ENCODE results near the gene RSPO1. TPM values are rescaled to one million over a fixed set of nuclear protein-coding genes. Genes with fewer than 3 reads are reported as not detected.
A peak's percentile ranks its signal among the peaks of the same experiment; 100 is the strongest.
"Not testable (repeated sequence)": the region's sequence is repeated elsewhere in the genome, so short reads cannot be mapped to it uniquely, and the experiment has no call there.

Gene RSPO1, protein sequence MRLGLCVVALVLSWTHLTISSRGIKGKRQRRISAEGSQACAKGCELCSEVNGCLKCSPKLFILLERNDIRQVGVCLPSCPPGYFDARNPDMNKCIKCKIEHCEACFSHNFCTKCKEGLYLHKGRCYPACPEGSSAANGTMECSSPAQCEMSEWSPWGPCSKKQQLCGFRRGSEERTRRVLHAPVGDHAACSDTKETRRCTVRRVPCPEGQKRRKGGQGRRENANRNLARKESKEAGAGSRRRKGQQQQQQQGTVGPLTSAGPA
- total RNA-seq = 2.5 TPM

DNA sequence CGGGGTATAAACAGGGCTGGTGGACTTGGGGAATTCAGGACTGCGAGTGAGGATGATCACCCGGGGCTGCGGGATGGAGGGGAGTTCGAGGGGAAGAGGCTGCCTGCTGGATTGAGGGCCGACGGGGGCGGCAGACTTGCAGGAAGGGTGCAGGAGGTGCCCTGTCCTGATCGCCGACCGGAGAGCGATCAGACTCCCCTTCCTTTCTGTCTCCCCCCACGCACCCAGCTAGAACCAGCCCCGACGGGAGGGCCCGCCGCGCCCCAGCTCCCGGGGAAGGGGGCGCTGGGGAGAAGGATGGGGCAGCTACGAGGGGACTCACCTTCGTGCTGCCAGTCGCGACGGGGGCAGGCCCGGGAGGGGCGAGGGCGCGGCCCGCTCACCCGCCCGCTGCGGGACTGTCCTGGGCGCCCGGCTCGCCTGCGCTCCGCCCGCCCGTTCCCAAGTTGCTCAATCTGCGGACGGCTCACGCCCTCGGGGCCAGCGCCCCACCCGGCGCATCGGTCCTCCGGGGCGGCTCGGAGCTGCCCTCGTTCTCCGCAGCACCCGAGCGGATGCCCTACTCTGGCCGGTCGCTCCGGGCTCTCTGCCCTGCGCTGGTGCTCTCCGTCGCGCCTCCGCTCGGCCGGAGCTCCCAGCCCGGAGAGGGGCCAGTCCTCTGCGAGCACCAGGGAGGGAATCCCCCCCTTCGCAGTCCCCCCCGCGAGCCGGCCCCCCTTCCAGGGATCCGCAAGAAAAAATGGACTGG is at the start of gene RSPO1:
RSPO1 (minus strand) TSS at position 649 of the 748 bp plus-strand sequence. CDS start 5,231 bp downstream, outside the sequence.
- DNase-seq = peak; percentile 38

DNA sequence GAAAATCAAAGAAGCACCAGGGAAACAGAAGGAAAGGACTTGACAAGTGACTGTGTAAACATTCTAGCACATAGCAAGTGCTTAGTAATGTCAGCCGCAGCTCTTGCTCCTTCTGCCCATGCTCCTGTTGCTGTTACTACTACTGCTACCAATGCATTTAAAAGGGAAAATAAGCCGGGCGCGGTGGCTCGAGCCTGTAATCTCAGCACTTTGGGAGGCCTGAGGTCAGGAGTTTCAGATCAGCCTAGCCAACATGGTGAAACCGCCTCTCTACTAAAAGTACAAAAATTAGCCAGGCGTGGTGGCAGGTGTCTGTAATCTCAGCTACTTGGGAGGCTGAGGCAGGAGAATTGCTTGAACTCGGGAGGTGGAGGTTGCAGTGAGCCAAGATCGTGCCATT is 49.5 kb upstream of the RSPO1 start:
- DNase-seq = not testable (repeated sequence)

DNA sequence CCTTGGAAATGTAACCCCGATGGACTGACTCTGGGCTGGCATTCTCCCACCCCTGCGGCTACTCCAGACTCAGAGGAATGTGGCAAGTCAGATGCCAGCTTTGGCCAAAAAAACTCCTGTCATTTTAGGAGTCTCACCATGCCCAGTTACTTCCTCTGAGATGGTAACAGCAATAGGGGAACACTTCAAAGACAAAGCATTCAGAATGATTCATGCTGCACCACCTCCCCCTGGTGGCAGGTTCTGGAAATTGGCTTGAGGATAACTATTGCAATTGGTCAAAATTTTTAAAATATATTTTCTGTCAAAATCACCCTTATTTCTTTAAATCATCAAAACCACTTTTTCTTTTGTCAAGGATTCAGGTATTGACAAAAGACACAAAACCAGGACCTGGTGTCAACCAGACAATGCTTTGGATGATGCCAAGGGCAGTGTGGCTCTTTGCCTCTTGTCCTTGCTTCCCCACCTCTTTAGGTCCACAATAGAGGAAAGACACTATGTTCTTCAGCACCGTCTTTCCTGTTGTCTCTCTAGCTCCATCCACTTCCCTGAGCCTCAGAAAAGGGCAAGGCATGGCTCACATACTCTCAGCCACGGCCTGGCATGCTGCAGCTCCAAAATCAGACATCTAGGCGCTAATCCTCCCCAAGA is 47.8 kb upstream of the RSPO1 start:
- DNase-seq = peak; percentile 87

DNA sequence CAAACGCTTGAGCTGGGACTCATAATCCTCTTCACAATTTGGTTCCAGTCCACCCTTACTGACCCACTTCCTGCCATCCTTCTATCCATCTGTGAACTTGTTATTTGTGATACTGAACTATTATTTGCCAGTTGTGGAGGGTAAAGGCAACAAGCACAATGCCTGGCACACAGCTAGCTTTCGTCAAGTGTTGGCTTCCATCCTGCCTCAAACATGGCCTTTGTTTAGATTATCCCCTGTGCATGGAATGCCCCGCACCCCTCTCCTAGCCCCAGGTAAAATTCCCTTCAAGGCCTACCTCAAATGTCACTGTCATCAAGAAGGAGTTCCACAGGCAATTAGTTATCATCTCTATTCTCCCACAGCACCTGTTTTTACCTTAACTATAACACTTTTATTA is 46.2 kb upstream of the RSPO1 start:
- no peak for DNase-seq

DNA sequence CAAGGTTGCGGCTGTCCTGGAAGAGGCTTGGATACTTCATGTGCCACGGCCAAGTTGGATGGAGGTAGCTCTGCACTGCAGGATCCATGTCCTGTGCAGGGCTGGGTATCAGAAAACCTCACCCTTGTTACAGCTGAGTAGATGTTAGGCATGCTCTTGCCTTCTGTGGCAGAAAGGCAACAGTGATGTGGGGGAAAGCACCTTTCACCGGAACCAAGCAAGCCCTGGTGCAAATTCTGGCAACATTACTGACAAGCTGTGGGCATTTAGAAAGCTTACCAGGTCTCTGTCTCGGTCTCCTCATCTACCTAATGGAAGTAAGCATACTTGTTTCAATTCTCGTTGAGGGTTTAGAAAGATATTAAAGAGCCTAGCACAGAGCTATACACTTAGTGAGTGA is 43.1 kb upstream of the RSPO1 start:
- DNase-seq = no peak

DNA sequence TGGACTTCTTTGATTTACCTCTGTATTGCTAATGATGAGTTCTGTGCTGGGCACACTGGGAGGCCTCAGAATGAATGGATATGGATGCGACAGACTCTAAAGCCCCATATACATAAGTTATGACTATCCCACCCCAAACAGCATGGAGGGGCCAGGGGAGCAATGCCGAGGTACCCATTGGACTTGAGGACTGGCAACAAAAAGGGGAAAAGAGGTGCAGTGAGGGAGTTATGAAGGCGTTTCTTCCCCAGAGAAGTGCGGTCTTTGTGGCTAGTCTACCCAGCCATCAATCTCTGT is 42.4 kb upstream of the RSPO1 start:
- DNase-seq = no peak

DNA sequence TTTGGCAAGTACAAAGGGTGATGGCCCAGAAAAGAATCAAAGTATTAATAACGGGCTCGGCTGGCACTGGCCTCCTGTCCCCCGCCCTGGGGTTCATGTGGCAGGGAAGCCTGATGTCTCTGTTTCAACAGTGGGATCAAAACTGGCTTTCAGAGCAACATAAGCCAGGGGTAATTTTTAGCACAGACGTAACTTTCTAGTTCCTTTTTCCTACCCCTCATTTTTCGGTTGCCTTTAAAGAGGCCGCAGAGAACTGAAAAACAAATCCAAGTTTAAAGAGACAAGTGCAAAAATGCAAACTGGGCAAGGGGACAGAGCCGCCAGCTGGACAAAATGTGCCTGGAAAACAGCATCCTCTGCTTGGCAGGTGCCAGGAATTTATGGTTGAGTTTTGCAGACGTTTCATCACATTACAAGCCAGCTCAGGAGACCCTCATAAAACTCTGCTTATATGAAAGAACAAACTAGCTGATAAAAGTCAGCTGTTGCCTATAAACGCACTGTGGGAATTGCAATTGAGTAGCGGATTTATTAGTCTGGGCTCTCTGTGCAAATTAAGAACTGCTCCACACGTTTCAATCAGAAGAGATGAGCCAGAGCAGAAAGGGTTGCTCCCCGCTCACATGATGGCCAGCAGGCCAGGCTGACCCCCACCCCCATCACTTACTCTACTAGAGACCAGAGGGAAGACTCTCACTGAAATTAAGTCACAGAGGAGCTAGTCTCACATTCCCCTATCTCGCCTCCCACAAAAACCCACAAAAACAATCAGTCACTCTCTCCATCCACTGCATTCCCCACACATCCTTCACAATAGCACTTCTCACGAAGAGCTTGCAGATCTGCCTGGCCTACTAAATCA is 41.8 kb upstream of the RSPO1 start:
- peak; percentile 74 for DNase-seq

DNA sequence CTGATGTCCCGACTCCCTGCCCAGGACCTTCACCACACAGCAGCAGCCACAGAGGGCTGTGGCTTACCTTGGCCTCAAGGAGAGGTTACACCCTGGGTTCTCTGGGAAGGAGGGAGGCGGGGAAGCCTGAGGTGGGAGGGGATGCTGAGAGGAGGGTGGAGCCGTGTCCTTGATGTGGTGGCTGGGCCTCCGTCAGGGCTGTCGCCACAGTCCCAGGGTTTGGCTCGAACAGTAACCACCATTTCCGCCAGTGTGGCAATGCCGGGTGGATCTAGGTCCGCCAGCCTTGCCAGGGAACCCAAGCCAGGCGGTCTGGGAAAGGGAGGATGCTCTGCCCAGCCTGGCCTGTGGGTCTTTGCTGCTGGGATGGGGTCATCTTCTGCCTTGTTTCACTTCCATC is 39.2 kb upstream of the RSPO1 start:
- no peak for DNase-seq

DNA sequence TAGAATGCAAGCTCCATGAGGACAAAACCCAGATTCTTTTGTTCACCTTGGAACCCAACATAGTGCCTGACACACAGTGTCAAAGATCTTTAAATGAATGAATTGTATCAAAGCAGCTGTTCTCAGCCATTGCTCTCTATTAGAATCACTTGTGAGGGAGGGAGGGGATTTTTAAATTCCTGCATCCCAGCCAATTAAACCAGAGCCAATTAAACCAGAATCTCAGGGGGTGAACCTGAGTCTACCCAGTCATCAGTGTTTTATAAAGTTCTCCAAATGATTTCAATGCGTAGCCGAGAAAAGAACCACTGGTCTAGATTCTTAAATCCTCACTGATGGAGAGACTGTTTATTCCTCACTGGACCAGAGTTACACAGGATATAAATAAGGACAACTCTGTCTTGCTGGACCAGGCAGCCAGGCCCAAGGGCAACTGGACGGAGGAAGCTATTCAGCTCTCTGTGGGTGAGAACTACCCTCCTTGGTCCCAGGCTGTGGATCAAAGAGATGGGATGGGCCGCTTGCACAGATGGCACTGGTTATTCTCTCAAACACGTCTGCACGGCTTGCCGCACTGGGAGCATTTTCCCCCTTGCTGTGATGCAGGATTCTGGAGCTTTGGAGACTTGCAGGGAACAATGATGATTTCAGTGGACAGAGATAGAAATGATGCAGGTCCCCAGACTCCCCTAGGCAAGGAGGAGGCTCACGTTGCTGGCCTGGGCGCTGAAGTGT is 37.6 kb upstream of the RSPO1 start:
- no peak for DNase-seq

DNA sequence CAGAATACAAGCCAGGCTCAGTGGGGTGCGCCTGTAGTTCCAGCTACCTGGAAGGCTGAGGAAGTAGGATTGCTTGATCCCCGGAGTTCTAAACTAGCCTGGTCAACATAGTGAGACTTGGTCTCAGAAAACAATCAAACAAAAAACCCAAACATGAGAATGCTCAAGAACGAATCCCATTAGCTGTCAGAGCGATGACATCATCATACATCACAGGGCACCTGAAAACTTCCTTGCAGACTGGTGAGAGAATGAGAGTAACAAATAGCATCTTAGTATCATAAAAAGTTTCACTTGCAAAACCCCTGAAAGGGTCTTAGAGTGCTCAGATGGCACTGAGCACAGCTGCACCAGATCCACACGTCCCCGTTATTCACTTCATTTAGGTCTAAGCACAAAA is 36.6 kb upstream of the RSPO1 start:
- DNase-seq = no peak

DNA sequence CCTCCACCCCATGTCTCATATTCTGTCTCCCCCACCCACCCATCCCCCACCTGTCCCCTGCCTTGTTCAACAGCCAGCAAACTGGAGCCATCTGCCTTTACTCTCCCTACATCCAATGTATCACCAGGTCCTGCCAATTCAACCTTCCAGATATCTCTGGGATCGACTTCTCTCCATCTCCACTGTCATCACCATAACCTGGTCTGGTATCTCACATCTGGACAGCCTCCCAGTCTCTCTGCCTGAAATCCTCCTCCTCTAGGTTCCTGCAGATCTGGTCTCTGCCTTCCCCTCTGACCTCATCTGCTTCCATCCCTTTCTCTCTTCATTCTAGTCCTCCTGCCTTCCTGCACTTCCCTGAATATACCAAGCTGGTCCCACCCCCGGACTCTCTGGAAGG is 35.4 kb upstream of the RSPO1 start:
- no peak for DNase-seq

DNA sequence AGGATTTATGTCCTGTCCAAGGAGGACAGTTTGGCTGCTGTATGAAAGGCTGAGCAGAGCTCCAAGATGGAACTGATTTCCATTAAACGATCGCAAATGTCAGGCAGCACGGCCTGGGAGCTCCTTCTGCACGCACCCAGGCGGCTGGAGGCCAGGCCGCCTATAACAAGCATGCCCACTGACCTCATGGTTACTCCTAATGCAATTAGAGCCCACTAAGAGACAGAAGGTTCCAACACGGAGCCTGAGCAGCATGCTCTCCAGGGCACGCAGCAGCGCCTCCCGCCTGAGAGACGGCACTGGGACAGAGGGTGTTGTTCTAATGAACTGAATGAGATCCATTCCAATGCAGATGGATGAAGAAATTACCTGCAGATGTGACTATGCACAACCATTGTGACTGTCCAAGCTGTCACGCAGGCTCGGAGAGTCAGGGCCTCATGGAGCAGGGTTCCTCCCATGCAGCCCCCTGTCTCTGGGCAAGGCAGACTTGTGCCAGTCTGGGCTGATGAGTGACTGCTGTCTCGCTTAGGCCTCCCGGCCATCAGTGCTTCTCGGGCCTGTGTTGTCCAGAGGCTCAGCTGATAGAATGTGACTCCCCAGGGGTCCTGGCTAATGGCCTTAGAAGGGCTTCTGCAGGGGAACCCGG is 32.5 kb upstream of the RSPO1 start:
- DNase-seq = no peak

DNA sequence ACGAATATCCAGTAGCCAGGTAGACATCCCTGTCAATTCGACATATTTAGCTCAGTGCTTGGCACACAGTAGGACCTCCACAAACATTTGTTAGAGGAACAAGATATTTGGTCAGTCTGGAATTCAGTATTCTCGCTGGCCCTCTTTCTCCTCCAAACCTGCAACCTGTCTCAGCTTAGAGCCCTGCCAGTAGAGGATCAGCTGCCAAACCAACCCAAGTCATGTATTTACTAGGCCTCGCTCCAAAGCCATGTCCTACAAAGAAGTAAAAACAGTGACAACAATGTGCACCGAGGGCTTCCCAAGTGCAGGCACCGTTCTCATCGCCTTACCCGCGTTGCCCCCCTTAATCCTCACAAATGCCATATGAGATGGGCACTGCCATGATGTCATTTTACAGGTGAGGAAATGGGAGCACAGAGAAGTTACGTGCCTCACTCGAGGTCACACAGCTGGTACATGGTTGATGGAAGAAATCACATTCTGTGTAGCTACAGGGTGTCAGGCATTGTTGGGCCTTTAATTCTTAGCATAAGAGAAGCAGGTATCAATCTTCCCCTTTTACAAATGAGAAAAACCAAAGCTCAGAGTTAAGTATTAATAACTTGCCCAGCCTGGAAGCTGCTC is 31.7 kb upstream of the RSPO1 start:
- no peak for DNase-seq

DNA sequence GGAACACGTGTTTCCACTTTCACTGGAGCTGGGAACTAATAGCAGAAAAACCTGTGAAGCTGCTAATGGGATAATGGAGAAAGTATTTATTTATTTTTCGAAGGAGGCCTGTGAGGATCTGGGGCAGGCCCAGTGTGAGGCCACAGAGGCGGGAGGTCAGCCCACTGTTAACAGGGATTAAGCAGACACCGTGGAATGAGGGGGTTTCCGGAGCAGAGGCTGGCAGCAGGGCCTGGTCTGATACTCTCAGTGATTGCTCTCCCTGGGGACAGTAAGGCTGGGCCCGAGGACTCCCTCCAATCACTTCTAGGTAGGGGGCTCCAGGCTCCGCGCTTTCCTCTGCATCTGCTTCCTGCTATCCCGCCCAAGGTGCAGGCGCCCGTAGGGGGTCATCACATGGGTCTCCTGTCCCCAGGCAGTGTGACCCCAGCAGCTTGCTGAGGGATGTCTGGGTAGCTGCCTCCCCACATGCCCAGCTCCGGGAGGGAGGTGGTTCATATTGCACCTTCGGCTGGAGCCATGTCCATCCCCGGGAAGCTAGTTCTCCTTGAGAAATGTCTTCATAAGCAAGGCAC is 28.8 kb upstream of the RSPO1 start:
- no peak for DNase-seq

DNA sequence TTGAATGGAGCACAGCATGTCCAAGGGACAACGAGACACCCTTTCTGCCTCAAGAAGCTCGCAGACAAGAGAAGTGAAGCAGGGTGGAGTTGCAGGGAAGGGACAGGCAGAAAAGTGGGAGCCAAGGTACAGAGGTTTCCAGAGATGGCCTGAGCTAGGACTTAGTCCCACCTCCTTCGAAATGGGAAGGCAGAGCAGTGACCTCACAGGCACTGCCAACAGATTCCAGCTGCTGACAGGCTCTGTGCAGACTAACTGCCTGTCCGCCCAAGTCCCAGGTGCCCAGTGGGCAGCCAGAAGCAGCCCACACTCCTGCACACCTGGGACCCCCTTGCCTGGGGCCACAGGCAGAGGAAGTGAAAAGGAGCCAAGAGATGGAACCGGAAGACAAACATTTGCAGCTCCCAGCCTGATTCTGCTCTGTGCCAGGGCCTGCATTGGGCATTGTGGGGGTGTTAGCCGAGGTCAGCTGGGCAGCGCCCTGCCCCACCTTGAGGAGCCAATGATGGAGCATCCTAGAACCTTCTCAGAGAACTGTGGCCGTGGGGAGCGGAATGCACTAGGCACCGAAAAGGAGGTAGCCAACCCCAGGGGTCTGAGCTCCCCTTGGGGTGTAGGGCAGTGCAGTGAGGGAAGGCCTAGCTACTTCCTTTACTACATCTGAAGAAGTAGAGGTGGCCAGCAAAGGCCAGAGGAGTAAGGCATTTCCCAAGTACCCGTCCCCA is 27.5 kb upstream of the RSPO1 start:
- no peak for DNase-seq

DNA sequence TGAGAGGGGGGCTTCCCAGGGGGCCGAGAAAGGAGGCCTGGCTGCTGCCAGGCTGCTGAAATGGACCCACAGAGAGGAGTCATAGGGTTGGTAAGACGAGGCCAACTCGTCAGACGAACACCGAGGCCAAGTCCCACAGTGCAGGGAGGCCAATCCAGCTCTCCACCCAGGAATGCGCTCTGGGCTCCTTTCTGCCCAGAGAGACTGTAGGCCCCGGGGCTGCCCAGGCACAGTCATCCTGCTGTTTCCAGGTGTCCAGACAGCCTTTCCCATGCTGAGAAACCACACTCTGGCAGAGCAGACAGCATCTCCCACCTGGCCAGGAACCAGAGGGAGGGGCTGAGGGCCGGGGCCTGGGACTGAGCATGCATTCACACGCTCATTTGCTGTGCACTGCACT is 26.7 kb upstream of the RSPO1 start:
- no peak for DNase-seq

DNA sequence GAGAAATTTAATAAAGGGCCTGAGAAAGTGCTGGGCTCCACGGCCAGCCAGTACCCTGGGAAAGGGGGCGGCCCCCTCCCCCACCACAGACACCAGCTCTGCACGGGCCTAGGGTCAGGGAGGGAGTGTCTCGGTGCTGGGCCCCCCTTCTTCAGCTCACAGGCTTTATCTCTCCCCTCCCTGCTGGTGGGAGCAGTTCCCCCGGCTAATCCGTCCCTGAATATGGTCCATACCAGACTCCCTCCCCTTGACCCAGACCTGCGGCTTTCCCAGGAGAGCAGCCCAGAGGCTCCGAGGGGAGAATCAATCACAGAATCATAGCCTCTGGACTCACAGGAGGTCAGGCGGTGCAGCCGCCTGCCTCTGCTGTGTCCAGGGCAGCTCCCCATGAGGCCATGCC is 26.0 kb upstream of the RSPO1 start:
- no peak for DNase-seq

DNA sequence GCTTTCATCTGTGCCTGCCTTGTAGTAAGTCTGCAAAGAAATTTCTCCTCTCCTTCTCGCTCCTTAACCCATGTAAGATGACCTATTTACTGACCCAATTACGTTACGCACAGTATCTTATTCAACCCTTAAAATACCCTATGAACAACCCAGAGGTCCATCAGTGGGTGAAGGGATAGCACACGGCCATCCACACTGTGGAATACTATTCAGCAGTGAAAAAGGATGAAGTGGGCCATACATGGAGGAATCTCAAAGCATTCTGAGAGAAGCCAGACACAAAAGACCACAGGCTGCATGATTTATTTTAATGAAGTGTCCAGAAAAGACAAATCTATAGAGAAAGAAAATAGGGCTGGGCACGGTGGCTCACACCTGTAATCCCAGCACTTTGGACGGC is 23.8 kb upstream of the RSPO1 start:
- DNase-seq = no peak

DNA sequence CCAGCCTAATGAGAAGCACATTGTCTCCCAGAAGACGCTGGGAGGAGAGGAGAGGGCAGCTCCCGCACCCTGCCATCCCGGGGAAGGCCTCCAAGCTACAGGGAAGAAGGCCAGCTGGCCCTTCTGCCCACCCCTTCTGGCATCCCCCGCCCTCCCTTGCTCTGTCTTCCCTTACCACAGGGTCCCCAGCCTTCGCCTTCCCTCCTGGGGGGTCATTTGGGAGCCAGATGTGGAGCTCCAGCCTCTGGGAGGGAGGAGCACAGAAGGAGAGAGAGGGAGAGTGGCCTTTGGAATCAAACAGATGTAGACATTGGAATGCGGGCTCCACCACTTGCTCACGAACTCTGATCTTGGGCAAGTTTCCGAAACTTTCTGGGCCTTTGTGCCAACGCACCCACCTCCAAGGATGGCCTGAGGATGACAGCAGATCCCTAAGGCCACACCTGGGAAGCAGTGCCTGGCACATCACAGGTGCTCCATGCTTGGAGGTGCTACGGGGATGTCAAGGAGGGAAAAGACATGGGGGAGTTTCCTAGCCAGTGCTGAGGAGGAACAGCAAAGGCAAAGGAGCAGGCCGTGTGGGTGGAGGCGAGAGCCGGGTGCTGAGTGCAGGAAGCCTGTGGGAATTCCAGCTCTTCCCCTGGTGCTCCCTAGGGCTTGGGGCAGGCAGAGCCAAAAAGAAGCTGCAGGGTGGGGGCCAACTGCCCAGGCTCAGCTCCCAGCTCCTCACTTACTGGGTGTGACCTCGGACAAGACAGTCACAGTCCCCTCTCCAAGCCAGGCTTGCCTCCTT is 23.1 kb upstream of the RSPO1 start:
- DNase-seq = no peak

All from tongue (tissue), 2 donors.